8988T (cell line): ENCODE results near the gene TFB1M.
"Not testable (repeated sequence)": the region's sequence is repeated elsewhere in the genome, so short reads cannot be mapped to it uniquely, and the experiment has no call there.

Experiments
- DNase-seq: peaks from one replicate; pipeline ENCODE4 v3.0.0; 2011

Gene TFB1M

DNA sequence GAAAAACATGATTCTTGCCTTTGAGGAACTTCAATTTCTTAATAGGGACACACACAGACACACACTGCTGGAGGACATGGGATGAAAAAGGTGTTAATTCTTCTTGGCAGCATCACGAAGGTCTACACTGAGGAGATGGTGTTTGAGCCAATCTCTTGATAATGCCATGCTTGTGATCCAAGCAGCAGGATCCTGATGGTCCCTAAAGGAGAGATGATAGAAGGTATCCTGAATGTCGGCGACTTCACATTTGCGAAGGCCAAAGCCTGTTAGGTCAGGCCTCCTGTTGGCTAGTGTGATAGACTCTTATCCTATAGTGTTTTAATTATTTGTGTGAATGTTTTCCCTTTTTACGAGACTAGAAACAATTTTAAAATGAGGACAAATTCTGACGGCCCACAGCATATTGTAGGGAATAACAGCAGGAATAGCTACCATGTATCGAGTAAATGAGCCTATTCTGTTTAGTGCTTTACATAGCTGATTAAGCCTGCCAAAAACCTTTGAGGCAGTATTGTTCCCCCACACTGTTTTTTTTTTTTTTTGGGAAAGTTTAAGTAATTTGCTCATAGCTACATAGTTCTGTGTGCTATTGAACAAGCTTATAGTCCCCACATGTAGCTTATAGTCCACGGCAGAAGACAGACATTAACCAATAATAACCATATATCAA is 15.3 kb upstream of the TFB1M start:
- DNase-seq: no peak

DNA sequence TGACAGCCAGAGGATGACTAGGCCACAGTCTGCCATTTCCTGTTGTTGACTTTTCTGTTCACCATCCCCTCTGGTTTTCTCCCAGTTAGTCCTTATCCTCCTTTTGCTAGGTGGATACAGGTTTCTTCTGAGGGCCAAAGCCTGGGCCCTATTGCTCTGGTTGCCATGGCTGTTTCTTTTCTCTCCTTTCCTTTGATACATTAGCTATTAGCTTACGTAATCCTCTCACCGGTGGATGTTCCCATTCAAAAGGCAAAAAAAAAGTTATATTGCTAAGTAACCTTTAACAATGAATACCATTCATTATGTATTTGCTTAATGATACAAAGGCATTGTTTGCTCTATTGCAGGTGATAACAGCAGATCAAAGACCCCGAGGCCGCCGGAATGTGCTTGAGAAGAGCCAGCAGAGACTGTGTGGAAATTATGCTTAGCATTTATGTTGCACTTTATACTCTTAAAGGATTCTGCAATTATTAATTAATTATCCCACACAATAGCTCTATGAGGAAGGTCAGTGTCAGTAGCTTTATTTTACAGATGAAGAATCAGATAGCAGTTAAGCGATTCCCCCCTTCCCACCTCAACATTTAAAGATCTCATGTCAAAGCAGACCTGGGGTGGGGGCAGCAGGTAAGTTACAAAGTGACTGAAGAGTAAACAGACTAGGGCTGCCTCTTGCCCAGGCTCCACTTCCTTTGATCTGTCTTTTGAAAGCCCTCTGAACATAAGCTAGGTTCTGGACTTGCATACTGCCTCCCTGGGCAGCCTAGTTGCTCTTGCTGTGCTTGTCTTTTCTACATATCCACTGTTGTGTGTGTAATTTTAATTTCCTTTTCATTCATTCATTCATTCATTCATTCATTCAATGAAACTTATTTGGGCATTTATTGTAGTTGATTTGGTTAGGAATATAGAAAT is 14.5 kb upstream of the TFB1M start:
- no peak for DNase-seq

DNA sequence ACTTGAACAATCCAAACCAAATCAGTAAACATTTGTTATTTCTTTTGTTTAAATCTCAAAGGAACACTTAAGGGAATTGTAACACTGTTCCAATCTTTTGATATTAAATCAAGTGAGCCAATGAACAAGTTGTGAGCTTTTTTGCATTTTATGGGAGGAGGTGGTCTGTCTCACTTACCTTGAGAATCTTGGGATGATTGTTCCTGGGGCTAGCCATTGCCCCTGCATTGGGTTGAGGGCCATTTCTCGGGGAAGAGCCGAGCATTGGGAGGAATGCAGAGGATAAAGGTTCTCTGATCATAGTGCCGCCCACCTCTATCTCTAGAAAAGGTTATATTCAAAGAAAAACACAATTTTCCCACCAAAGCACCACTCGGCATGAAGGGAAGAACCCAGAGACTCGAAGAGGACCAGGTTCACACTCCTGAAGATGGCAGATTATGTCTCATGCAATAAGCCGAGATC is 13.8 kb upstream of the TFB1M start:
- no peak for DNase-seq

DNA sequence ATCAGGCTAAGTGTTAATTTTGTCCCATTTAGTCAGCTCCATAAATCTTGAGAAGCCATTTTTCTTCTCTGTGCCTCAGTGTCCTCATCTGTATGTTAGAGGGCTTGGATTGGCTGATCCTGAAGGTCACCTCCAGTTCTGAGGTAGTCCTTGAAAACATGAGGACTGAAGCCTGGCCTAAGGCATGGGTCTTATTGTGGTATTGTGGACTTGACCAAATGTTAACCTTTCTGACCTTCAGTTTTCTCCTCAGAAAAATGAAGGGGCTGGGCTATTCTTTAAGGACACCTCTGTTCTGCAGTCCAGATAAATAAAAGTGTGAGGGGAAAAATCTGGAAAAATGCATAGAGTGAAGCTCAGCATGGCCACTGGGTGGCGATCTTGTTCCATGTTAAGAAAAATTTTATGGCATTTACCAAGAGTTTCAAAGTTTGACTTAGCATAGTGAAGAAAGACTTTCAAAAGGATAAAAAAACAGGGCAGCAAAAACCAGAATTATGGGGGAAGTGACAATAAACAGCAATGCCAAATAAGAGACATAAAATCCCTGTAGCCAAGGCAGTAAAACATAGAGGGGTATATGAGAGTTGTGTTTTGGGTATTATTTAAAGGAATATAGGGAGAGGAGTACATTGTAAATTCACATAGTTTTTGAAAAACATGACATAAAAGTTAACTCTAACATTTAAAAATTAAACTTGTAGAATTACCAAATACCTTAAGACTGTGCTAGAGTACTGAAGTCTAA is 13.2 kb upstream of the TFB1M start:
- DNase-seq: no peak

DNA sequence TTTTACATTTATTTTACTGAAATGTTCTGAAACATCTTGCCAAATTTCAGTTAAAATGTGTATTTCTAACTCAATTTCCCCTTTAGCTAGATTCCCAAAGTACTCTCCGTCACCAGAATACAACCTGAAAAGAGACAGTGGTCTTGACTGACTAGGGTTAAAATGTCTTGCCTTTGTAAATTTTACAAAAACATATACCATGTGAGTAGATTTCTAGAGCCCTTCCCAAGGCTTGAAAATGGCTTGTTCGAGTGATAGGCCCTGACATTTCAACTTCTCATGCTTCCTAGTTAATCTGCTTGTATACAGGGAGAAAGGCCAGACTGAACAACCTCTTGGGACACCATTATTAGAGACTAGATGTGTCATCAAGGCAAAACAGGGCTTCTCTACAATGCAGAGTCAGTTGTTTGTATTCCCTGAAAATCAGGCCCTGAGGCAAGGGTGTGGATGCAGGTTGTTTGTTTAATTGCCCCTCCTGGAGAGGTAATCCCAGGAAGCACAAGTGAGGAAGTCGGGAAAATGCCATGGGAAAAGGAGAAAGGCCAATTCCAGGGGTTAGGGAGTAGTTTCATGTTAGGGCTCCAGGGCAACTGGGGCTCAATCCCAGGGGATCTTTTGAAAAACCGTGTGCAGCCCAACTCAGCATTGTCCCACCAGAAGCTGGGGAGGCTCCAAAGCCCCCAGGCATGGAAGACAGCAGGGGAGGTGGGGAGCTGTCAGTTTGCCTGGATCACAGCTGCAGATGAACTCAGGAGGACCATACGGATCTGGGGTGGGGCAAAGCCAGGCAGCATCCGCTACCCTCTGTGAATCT is 11.6 kb upstream of the TFB1M start:
- DNase-seq: no peak

DNA sequence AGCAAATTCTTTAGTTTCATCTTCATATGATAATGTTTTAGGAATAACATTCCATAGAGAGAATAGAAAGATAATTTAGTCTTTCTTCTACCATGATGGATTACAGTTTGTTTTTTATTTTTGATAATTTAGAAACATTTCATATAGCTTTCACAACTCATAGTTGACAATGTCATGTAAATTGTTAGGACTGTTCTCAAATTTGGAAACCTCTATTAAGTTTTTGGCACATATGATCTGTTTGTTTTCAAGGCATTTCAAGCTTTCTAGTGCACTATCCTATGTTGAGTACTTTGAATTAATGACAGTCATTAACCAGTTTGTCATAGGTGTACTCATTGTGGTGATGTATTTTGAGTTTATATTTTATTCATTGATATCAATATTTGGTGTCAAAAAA is 10.7 kb upstream of the TFB1M start:
- DNase-seq: no peak

DNA sequence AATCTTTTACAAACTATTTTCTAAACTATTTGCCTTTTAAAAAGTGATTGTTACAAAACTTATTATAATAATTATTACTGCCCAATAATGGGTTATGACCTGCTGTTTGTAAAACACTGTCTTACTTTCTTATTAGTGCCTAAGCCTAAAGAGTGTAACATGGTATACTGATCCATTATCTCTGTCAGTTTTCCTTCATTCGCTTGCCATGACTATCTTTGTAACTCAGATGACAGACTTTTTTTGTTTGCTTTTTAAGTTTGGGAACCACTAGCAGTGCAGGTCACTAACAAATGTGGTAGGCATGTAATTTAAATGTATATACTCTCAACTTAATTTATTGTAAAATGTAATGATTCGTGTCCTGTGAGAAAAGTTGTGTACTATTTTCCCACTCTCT is 9.9 kb upstream of the TFB1M start:
- DNase-seq: no peak

DNA sequence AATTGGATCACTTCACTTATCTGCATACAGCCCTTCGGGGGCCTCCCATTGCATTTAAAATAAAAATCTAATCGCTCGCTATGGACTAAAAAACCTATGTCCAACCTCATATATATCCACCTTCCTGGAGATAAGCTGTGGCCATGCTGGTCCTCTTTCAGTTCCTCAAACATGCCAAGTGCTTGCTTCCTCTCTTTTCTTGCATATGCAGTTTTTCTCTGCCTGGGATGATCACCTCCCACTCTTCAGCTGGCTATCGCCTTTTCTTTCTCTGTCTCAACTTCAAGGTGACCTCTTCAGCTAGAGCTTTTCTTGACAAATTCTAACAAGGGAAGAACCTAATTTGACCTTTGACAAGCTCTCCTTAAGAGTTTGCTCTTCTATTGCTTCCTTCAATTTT is 5.6 kb upstream of the TFB1M start:
- DNase-seq: no peak

DNA sequence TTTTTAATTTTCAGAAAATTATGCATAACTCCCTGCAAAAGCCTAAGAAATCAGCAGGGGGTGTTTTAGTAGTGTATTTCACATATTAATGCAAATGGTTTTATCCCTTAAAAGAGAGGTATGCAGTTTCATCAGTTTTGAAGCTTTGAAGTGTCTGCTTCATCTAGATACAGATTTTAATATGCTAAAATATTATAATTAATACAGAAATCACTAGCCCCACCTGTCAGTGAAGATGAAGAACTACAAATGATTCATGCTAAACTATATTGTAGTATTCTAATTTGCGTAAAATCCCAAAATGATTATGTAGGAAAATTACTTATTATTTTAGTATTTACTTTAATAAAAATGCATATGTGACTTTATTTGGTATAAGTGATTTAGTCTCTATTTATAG is 2.9 kb upstream of the TFB1M start:
- no peak for DNase-seq

DNA sequence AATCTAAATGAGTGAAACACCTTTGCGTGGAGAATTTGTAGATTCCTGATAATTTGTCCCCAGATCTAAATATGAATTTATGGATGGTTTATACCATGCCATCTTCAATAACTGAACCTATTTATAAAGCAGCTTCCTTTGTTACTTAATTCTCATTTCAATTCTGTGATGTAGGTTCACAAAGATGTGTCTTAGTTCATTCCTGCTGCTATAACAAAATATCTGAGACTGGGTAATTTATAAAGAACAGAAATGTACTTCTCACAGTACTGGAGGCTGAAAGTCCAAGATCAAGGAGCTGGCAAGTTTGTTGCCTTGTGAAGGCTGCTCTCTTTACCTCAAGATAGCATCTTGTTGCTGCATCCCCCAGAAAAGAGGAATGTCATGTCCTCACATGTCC is 2.1 kb upstream of the TFB1M start:
- DNase-seq: no peak

DNA sequence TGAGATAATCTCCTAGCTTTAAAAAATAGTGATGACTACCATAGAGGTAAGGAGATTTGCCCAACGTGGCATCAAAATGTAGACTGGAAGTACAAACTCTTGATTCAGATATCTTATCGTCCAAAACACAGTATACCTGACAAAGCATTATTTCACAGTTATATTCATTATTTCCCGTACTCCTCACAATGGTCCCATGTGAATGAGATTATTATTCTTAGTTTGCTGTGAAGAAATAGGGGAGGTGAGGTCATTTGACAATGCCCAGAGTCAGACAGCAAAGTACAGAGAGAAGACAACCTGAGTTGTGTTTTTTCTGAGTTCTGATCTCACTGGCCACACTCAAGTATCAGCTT is 1.2 kb upstream of the TFB1M start:
- DNase-seq: no peak

DNA sequence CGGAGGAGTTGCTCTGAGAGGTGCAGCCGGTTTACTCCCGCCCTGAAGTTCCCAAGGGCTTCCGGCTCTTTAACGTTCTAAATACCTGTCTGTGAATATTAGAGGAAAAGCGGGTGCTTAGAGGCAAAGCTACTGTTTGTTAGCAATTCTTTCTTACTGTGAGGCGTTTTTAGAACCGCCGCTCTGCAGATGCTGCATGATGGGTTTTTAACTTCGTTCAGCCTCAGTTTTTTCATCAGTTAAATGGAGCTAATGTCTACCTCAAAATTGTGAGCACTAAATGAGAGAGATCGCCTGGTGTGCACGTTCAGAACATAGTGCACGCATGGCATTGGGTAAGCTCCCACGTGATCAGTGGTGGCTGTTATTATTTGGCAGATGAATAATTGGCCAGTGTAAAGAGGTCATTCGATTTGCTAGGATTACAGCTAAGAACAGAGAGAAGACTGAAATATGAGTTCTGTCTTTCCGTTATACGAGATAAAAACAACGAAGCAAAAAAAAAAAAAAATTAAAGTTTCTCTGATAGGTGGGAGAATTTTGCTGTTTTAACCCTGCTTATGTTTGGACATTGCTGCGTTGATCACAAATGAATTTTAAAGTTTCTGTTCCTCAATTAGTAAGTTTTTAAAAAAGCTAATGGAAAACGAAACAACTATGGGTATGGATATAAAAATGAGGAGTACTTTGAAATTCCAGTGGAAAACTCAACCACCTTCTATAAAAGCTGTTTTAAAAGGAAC is 660 bp upstream of the TFB1M start:
- DNase-seq: no peak

DNA sequence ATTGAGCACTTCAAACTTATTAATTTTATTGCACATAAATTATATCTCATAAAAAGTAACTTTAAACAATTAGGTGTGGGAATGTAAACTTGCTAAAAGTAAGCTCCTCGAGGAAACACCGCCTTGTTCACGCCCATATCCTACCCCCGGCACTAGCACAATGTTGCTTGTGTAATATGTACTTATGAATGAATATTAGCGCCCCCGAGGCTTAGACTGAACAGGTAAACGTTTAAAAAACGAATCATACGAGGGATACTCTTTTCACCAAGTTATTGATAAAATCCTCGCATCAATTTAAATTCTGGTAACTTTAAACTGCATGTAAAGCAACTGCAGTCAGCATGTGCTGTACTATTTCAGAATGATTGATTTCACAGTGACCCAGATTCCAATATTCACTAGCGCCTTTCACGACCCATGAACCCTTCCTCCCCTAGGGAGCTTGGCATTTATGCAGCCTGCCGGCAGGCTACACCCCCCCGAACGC is 637 bp downstream of the TFB1M start:
- DNase-seq: no peak

DNA sequence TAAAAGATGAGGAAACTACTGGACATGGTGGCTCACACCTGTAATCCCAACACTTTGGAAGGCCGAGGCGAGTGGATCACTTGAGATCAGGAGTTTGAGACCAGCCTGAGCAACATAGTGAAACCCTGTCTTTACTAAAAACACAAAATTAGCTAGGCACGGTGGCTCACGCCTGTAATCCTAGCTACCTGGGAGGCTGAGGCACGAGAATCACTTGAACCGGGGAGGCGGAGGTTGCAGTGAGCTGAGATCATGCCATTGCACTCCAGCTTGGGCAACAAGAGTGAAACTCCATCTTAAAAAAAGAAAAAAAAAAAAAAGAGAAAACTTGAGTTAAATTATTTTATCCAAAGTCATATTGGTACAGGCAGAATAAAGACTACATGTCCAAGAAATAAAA is 1.3 kb downstream of the TFB1M start:
- not testable (repeated sequence) for DNase-seq

DNA sequence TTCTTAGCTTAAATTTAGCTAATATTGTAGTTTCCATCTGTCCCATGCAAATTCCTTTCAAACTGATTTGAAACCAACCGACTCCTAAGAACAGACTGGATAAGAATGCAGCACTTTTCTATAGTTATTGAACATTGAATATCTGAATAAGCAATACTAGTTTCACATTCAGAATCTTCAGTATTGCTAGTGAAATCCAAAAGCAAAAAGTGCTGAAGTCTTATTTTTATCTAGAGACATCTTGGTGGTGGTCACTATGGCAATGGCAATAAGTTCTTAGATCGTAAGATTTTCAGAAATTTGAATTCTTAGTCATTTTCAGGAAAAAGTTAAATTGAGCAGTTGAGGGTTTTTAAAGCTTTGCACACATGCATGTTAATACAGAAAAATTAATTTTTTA is 2.7 kb downstream of the TFB1M start:
- DNase-seq: no peak

DNA sequence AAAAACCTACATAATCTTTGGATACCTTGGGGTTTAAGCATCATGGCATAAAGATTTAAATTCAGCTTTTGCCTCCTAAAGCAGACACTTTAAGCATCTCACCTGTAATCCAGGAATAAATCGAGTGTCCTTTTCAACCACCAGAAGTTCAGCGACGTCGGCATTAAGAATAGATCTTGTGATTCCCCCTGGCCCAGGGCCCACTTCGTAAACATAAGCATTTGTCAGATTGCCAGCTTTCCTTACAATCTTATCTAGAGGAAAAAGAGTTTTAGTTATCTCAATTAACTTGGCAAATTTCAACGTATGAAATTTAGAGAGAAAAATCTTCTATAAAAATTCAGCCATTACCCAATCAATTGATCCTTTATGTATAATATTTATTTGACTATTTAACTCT is 3.2 kb downstream of the TFB1M start:
- no peak for DNase-seq

DNA sequence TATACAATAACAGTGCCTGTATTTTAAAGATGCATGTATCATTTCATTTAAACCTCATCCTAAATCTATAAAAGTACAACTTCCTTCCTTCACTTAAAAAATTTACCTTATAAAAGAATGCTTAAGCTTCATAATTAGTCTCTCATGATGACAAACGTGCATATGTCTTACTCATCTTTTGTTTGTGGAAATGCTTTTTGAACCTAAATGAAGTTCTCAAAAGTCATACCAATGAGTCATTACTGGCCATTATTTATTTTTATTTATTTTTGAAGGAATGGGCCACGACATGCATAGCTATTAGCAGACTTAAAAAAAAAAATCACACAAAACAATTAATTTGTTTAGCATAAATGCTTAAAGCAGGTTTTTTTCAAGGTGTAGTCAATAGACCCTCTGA is 3.7 kb downstream of the TFB1M start:
- no peak for DNase-seq

DNA sequence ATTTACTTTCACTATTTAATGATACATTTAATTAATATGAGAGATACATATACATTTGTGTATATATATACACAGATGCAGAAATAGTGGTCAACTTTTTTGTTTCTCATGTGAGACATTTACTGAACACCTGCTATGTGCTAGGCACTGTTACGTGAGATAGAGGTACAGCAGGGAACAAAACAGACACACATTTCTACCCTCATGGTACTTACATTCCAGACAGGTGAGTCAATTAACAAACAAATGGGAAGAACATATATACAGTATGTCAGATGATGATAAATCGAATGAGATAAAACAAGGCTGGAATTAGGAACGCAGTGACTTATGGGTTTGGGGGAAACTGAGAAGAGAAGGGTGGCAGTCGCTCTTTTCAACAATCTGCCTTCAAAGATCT is 5.1 kb downstream of the TFB1M start:
- DNase-seq: no peak

DNA sequence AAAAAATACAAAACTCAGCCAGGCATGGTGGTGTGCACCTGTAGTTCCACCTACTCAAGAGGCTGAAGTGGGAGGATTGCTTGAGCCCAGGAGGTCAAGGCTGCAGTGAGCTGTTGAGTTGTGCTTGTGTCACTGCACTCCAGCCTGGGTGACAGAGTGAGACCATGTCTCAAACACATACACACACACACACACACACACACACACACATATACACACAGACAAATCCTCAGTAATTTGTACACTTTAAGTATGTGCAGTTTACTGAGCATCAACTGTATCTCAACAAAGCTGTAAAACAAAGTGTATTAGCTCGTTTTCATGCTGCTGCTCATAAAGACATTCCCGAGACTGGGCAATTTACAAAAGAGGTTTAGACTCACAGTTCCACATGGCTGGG is 7.3 kb downstream of the TFB1M start:
- DNase-seq: no peak

DNA sequence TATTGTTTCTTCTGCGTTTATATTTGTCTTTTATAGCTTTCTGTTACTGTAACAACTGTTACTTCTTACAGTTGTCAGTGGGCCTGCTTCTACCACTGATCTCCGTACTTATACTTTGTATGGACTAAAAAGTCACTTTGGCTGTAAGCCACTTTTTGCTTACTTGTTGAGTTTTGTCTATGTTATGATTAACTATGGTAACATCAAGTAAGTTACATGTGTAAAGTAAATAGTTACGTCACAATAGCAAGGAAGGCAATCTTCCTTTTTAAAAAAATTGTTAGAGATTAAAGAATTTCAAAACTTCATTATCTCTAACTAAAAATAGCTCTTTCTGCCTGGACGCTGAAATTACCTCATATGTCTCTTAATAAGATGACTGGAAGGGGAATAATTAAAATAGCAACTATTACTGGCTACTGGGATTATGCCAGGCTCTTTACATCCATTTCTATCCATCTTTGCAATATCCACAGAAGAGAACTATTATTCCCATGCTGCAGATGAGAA is 10.9 kb downstream of the TFB1M start:
- no peak for DNase-seq

DNA sequence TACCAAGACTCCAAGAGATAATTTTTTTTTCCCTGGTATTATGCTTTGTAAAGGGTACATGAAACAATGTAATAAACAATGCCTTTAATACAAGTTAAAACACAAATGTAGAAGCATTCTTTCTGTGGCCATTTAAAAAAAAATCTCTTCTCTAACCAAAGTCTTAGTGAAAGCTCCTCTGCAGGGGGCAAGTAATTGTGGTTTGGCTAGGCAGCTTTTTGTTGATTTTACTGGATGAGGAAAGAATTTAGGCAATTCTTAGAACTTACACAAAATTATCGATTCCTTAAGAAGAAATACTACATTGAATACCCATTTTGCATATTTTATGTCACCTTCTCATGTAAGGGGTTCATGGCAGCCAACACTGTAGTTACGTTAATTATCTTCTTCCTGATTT is 12.4 kb downstream of the TFB1M start:
- DNase-seq: no peak

DNA sequence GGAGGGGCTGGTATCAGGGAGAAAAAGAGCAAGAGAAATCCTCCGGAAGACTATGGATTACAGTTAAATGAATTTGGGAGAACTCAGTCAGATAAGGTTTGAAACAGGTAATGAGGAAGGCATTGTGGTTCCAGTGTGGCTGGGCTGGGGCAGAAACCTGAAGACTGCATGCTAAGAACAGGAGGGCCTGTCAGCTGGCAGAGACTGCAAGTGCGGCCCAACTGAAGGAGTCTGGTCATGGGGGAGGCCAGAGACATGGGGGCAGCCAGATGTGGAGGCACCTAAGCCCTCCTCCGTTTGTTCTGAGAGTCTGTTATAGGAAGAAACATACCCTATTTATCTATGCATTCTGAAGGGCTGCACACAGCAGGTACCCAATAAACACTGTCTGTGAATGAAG is 16.6 kb downstream of the TFB1M start:
- no peak for DNase-seq
